Activated T-cell treated with anti-CD3 and anti-CD28 coated beads for 24 hours (primary cell): Measurements from ENCODE around the gene RNF222.
A peak's percentile ranks its signal among the peaks of the same experiment; 100 is the strongest.

ENCODE experiments used
- DNase-seq: peaks from one replicate; pipeline ENCODE4 v3.0.0-alpha.2; 2020; ENCODE audit warnings: low read depth

Gene RNF222, protein sequence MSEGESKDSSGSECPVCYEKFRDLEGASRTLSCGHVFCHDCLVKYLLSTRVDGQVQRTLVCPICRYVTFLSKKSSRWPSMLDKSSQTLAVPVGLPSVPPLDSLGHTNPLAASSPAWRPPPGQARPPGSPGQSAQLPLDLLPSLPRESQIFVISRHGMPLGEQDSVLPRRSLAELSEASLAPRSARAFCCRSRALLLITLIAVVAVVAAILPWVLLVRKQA

DNA sequence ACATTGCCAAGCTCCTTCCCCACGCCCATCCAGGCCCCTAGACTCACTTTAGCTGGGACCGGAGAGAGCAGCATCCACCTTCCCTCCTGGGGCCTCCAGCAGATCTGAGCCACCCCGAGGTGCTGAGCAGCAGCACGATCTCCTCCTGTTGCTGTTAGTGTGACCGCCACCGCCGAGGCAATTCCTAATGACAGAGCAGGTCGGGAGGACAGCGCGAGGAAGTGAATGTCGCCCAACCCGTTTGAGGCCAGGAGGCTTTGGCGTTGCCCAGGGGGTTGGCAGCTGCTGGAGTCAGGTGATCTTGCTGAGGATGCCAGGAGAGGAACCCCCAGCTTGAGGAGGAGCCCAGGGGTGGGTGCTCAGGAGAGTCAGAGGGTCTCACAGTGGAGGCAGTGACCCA is at the start of gene RNF222:
TSS of gene RNF222 (minus strand) at position 192 of the 400 bp plus-strand sequence. CDS start 4,366 bp downstream, outside the sequence.
- DNase-seq, result no peak

DNA sequence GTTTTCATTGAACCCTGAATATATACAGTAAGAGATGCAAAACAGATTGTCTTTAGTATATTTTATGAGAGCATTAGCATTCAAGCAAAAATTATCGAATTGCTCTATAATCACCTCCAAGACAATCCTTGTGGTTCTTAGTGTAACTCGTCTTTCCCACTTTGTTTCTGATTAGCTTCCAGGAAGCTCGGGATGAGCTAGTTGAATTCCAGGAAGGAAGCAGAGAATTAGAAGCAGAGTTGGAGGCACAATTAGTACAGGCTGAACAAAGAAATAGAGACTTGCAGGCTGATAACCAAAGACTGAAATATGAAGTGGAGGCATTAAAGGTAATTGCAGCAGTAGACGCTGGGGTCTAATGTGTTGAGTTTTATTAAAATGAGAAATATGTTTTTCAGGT is 47.9 kb upstream of the RNF222 start:
- DNase-seq, result no peak

DNA sequence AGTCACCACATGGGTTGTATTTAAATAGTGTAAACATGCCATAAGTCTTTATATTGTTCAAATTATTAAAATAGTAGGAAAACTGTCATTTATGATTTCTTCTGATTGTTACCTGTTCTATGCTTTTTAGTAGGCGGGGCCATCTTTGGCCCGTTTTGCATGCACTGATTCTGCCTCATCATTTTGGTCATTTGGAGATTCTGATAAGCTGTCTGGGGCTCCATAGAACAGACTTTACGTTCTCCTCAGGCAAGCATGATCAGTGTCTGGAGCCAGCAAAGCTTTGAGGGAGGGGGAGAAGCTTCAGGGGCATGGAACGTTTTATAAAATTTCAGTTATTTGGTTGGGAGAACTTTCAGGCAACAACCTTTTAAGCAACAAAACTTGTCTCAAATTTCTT is 46.9 kb upstream of the RNF222 start:
- no peak for DNase-seq

DNA sequence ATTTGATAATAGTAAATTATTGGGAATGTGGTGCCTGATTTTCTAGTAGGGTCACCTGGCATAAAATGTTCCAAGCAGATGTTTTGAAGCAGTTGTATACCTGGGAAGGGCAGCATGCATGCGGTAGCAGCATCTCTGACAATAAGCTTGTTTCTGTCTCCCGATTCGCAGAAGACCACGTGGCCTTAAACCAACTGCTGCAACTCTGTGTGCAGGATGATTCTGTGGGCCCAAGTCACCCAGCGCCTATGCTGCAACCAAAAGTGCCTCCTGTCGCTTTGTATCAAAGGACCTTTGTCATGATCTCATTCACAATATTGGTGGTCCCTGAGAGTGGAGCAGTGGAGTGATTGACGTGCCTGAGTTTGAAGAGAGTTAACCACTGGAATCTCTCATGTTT is 46.1 kb upstream of the RNF222 start:
- DNase-seq, result no peak

DNA sequence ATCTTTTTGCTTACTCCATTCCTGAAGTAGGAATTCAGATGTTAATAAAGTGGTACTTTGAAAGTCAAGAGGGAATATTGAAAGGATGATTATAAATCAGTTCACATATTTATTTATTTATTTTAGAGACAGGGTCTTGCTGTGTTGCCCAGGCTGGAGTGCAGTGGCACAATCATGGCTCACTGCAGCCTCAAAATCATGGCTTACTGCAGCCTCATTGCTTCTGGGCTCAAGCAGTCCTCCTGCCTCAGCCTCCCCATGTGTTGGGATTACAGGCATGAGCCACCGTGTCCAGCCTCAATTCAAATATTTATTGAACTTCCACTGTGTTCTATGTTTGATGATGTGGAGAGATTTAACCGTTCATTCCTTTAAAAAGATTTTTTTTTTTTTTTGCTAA is 44.7 kb upstream of the RNF222 start:
- DNase-seq, result no peak

DNA sequence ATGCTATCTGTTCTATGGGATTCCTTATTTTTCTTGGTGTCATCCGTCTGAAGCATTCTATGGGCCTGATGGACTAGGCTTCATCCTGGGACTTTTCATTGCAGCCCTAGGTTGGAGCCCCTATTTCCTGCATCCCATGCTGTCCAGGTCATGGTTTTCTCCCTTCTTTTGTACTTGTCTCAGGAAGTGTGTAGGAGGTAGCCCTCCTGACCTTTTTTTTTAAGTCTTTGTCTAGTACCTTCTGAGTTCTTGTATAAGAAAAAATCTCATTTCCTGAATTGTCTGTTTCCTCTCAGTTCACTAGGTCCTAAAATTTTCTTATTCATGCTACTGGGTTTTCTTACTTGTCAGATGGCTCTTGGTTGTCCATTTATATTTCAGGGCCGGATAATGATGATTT is 44.1 kb upstream of the RNF222 start:
- no peak for DNase-seq

DNA sequence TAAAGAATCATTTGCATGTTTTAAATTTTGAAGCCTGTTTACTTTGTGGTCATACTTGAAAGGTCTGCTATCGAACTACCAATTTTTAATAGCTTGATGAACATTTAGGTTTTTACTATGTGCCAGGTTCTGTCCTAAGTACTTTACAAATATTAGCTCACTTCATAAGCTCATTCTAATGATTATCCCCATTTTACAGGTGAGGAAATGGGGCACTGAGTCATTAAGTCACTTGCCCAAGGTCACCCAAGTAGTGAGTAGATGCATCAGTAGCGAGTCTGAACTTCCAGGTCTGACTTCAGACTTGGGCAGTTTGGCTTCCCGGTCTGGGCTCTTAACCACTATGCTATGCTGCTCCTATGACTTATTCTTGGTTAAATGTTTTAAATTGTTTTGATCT is 42.1 kb upstream of the RNF222 start:
- DNase-seq, result no peak

DNA sequence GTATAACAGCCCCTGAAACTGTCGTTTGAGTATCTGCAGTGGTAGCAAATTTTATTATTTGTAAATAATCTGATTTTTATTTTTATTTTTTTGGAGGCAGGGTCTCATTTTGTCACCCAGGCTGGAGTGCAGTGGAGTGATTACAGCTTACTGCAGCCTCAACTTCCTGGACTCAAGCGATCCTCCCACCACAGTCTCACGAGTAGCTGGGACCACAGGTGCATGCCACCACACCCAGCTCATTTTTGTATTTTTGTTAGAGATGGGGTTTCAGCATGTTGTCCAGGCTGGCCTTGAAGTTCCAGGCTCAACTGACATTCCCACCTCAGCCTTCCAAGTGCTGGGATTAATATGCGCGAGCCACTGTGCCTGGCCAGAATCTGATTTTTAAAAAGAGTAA is 40.8 kb upstream of the RNF222 start:
- DNase-seq, result no peak

DNA sequence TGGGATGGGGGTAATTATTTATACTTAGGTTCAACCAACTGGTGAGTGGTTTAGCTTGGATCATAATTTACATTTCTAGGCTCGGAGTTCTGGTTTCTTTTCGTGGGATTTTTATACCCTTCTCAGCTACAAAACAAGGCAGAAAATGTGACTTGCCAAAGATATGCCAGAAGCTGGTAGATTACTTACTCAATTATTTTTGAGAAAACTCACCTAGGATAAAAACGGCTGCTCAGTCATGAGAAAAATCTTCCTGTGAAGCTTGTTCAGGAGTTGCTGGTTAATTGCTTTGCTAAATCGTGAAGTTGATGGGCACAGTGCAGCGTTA is 39.2 kb upstream of the RNF222 start:
- no peak for DNase-seq

DNA sequence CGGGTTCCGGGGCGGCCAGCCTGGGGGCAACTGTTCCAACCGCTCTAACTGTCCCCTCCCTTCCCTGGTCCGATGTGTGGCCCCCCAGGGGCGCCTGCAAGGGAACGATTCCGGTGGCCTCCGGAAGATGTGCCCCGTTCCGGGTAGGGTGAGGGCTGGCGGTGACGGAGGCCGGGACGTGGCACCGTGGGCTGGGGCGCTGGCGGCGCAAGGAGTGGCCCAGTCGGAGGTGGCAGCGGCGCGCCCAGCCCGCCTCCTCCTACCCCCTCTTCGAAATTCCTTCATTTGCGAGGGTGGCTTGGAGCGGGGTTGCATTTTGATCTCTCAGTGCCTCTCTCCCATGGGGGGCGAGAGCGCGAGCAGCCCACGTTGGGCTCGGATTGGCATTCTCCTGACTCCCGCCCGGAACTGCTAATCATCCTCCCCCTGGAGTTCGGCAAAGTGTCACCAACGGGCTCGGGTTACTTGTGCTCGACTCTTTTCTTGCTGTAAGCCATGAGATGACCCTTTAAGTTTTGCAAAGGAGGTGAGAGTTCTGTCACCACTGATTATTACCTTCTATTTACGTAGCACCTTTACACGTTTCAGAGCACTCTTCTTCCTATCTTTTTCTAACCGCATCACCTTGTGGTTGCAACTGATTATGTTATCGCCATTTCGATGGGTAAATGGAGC is 38.7 kb upstream of the RNF222 start:
- DNase-seq, result peak; percentile 39

DNA sequence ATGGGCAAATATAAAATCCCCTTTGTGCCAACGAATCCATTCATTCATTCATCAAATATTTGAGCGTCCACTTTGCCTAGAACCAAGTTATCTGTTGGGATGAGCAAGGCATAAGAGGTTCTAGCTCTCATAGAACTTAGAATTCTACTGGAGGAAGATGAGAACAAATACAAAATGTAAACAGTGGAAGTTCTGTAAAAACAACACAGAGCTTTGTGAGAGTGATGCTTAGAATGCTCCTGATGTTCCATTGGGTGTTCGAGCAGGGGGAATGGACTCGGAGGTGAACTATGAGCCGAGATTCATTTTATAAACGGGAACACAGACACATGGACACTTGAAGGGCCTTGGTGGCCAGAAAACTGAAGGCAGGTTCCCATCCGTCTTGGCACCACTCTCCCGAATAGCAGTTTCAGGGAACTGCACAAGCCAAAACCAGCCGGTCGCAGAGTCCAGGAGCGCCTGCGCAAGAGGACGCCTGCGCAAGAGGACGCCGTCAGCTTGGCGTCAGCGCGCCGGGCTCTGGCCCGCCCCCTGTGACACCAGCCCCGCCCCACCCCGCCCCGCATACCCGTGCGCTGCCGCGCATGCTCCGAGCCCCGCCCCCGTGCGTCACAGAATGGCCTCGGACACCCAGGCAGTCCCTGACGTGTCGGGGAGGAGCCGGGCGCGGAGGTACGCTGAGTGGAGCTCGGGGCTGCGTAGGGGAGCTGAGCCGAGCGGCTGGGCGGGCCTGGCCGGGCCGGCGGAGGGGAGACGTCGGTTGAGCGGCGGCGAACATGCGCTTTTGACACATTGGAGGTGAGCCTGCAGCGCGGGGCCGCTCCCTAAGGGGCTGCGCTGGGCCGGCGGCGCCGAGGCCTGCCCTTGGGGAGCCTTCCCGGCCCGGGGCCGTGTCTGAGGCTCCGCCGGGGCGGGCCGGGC is 37.9 kb upstream of the RNF222 start, which contains the start of gene NDEL1:
TSS of gene NDEL1 (plus strand) at position 640 of the 924 bp plus-strand sequence. CDS start 8,388 bp downstream, outside the sequence.
- DNase-seq, result peak; percentile 98

DNA sequence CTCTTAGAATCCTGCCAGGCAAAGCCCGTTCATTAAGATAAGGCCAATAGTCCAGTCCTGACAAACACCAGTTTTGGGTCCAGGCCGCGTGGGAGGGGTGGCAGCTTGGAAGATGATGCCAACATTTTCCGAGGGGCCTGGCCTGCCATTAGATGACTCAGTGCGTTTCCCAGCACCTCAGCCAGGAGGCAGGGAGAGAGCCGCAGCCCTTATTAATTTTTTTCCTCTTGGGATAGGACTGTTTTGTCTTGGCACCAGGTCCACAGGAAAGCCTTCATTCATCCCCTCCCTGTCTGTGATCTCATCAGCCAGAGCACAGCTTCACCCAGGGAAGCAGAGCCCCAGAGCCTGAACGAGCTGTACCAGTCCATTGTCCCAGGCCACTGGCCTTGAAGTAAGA is 33.3 kb upstream of the RNF222 start:
- DNase-seq, result no peak

DNA sequence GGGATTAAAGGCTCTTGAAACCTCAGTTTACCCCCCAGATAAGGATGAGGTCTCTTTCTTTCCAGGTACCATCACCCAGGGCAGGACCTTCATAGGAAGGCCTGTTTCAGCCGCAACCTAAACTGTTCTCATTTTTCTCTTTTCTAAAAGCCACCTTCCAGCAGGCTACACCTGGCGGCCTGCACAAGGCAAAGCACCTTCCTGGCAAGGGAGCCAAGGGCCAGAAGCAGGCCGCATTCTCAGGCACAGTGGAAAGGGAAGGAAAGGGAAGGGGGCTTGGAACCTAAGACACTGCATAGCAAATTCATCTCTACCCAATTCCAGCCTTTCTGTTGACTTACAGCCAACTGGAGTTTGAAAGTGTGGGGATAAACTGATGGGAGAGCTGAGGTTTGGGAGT is 29.2 kb upstream of the RNF222 start:
- DNase-seq, result no peak

DNA sequence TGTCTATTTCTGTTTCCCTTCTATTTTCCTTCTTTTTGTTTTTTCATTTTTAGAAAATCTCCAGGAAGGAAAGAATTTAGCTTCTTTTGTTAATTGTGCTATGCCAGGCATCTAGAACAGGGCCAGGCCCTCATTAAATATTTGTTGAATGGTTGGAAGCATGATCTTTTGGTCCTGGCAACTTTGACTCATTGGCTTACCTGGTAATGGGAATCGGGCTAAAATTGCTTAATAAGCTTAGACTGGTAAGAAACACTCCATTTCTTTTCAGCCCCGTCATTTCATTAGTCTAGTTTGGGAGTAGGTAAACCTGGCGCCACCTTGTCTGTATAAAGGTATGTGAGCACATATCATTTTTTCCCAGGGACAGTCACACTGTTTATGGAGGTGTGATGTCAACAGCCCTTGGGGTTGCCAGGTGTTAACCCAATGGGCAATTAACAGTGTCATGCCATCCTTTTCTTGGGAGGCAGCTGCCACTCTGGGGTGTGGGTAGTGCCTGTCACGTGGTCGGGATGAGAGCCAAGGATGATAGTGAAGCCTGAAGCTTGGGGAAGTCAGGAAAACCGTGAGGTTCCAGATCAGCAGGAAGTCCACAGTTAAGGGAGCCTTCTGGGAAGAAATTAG is 28.6 kb upstream of the RNF222 start:
- DNase-seq, result no peak

DNA sequence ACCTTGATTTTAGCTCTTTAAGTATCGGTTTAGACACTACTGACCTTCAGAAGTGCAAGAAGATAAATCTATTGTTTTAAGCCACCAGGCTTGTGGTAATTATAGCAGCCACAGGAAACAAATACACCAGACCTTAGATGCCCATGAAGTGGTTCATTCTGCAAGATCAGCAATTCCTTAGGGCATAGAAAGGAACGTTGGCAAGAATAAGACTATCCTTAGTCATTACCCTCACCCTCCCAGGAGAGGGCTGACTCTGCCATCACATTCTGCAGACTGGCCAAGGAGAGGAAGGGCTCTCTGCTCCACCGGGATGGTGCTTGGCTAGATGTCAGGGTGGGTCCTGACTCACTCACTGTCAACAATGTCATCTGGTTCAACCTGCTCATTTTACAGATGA is 23.9 kb upstream of the RNF222 start:
- no peak for DNase-seq

DNA sequence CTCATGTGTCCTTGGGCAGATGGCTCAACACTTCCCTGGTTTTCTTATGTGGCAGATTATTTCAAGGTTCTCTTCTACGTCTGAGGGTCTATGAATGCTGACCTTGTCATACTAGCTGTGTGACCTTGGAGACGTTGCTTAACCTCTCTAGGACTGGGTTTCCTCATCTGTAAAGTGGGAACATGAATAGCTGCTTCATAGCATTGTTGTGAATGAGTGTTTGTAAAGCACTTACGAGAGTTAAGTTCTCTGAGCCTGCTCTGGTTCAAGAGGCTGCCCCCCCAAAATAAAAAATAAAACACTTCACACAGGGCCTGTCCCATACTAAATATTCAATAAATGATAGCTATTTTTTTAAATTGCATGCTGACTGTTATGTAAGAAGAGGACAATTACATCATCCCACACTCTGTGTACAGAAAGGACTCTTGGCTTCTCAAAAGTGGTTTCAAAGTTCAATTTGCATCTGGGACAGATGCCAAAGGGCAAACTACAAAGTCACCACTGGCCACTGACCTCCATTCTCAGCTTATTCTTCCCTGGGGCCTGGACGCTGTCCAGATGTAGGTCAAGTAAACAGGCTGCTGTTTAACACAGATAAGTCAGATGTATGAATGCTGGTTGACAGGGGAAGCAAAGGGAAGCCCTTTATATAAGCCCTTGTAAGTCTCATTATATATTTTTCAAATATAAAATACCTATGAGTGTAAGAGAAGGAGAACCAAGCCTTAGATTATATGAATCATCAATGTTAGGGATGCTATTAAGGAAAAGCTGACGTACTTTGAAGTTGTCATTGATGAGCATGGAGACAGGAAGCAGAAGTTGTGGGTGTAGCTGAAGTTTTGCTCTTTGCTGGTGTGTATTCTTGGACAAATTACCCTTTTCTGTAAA is 22.7 kb upstream of the RNF222 start:
- no peak for DNase-seq

DNA sequence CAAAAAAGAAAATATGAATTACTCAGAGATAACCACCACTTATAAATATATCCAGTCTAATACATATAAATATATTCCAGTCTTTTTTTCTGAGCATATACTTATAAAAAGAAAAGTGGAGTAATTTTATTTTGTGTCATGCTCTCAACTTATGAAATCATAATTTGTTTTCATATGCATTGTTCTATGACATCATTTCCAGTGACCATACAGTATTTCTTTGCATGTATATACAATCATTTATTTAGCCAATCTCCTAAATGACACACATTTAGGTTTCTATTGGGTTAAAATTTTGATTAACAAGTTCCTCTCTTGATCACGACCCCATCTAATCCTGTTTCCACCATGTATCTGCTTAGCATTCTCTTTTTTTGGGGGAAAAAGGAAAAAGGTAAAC is 21.7 kb upstream of the RNF222 start:
- no peak for DNase-seq

DNA sequence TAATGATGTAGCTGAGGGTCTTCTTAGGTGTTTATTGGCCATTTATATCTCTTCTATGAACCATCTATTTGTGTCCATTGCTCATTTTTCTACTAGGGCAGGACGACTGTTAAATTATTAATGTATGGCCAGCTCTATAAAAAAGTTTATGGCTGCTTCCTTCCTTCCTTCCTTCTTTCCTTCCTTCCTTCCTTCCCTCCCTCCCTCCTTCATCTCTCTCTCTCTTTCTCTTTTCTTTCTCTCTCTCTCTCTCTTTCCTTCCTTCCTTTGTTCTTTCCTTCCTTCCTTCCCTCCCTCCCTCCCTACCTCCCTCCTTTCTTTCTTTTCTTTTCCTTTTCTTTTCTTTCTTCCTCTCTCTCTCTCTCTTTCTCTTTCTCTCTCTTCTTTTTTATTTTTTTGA is 20.8 kb upstream of the RNF222 start:
- DNase-seq, result no peak

DNA sequence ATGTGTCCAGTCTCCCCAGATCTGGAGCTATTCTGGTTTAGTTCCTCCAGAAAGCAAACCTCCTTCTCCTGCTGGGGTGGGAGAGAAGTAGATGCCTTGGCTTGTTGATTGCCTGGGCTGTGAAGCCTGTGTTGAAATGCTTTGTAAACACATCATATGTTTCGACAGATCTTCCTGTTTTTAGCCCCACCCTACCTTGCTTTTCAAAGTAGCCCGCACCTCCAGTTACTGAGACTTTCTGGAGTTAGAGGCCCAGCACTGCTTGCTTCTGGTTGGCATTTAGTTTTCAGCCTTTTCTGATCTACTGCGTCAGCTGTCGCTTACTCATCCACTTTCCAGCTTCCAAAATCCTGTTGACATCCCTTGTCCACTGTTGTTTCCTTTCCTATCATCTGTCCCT is 20.2 kb upstream of the RNF222 start:
- no peak for DNase-seq

DNA sequence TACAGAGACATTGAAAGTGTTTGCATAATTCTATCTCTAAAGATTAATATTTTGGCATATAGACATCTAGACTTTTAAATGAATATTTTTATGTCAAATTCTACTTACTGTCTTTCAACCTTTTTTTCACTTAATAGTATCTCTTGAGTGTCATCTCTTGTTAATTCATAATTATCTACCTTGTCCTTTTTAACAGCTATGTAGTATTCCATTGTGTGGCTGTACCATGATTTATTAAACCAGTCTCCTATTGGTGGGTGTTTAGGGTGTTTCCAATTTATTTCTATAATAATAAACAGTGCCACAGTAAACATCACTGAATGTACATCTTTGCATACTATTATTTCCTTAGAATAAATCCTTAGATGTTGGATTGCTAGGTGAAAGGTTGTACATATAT is 16.3 kb upstream of the RNF222 start:
- no peak for DNase-seq

DNA sequence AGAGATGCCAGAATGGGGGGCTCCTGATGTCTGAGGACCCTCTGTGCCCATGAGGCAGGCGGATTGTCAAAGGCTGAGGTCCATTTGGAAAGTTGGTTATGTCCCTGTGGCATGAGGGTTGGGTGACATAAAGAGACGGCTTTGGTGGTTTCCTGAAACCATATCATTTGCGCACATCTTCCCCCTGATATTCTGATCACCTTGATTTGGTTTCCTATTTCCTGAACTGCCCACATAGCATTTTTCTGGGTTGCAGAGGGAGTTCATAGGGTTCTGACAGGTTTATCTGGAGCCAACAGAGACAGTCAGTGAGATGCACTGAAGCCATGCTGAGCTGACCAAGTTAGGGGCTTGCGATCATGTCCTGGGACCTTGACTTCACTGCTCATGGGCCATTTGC is 15.7 kb upstream of the RNF222 start:
- DNase-seq, result no peak

DNA sequence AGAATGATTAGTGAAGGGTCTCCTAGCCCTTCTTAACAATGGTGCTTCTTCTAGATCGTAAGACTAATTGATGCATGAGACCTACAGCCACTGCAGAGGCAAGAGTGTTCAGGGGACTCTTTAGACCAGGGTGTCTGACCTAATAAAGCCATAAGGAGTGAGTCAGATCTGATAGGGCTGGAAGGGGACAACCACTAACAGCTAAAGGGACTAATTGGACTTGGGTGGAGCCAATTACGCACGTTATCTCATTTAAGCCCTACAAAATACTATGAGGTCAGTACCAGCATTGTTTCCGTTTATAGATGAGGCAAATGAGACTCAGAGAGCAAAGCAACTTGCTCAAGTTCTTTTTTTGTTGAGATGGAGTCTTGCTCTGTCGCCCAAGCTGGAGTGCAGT is 14.5 kb upstream of the RNF222 start:
- no peak for DNase-seq
